Measurements from ENCODE around the gene PNLIPRP3. TPM values are rescaled to one million over a fixed set of nuclear protein-coding genes. Genes with fewer than 3 reads are reported as not detected.

The PNLIPRP3 gene
- total and polyA plus RNA-seq, 9 of the 15 experiments (the other 6 are each of a cell fraction or from before 2014, with no cell fraction given), result not detected

GRCh38 chr10:116477986-116478664 is 50.5 kb downstream of the PNLIPRP3 start:
- Histone ChIP-seq H3K79me2 (ENCODE audit: control insufficient read depth, insufficient read depth, low read length) (no peaks in the 10 kb centered on the region), H3K36me3 (ENCODE audit: control insufficient read depth, insufficient read depth, low read length) (no peaks in the 10 kb centered on the region), H3K4me2 (ENCODE audit: insufficient read depth, low read length) (no peak overlapping the region), H3K9me3 (replicated peaks; ENCODE audit: control insufficient read depth, insufficient read depth, low read depth, low read length) (no peaks in the 10 kb centered on the region), H2AFZ (ENCODE audit: low read depth, low read length) (no peak overlapping the region), H3K27ac (ENCODE audit: extremely low read depth, low read depth, low read length) (no peak overlapping the region), H3K4me3 (no peak overlapping the region), H3K9ac (ENCODE audit: insufficient read depth in 1 of 2, low read depth in 2 of 2, low read length in 2 of 2) (no peak overlapping the region), H4K20me1 (replicated peaks; ENCODE audit: control insufficient read depth, insufficient read depth, low read length) (no peaks in the 10 kb centered on the region), H3K27me3 (ENCODE audit: control insufficient read depth in 2 of 2, insufficient read depth in 2 of 2, low read length in 2 of 2) (no peaks in the 10 kb centered on the region), H3K4me1 (replicated peaks in 1 of 2; ENCODE audit: control insufficient read depth in 2 of 2, insufficient read depth in 2 of 2, low read length in 2 of 2) (no peaks in the 10 kb centered on the region), H3K9me1 (ENCODE audit: control insufficient read depth, insufficient read depth, low read length) (no peaks in the 10 kb centered on the region)
- in situ Hi-C loops (cut with MboI), result no loop called here
- BruUV-seq (replicated peaks), result no TSS peak
- ATAC-seq (no peak), FAIRE-seq (no peak), DNase-seq (ENCODE audit: extremely low read depth in 1 of 4, low spot score in 3 of 4) (no peak)
- TF ChIP-seq ZKSCAN8 (CRISPR knock-in tag; IDR thresholded peaks at IDR 0.05), result no peak
- TF ChIP-seq TAF9B (IDR thresholded peaks at IDR 0.05; ENCODE audit: partially characterized antibody), result no peak
- TF ChIP-seq HDAC1 (IDR thresholded peaks at IDR 0.05), result no peak
- no peak for TF ChIP-seq NFXL1 (CRISPR knock-in tag; IDR thresholded peaks at IDR 0.05)
- no peak for TF ChIP-seq CREB3 (tag; conservative IDR thresholded peaks at IDR 0.05; ENCODE audit: low read depth)
- no peak for TF ChIP-seq YY1 (IDR thresholded peaks at IDR 0.05; ENCODE audit: borderline replicate concordance in 1 of 3, control insufficient read depth in 1 of 3, extremely low read depth in 1 of 3, insufficient read depth in 3 of 3, insufficient read length in 1 of 3, insufficient replicate concordance in 2 of 3, low read depth in 1 of 3, low read length in 2 of 3)
- intact Hi-C loops (cut with micrococcal nuclease), result no loop called here
- WGBS (ENCODE audit: insufficient coverage, low coverage, missing lambda C conversion rate), result 2% methylated on average over 10 of the region's 12 CpGs
- ChIA-PET CTCF (ENCODE audit: low intra/inter-chr PET ratio) (interaction anchor here (0.6 kb wide), 1 partner anchor 637 kb away, joined by 3 read pairs; no protein-coding TSS in a partner anchor), POLR2A (no interaction called here)

Data from K562 (cell line).